HG03469 (cell line): Measurements from ENCODE around the gene BIN1.
A peak's percentile ranks its signal among the peaks of the same experiment; 100 is the strongest.

Experiments
- ATAC-seq: cut with Tn5 transposase; IDR thresholded peaks from one replicate; pipeline ENCODE4 v1.9.1; 2021; ENCODE audit warnings: mild to moderate bottlenecking, moderate library complexity, moderate number of reproducible peaks; ENCODE audit not compliant: unreplicated experiment

BIN1 gene

DNA sequence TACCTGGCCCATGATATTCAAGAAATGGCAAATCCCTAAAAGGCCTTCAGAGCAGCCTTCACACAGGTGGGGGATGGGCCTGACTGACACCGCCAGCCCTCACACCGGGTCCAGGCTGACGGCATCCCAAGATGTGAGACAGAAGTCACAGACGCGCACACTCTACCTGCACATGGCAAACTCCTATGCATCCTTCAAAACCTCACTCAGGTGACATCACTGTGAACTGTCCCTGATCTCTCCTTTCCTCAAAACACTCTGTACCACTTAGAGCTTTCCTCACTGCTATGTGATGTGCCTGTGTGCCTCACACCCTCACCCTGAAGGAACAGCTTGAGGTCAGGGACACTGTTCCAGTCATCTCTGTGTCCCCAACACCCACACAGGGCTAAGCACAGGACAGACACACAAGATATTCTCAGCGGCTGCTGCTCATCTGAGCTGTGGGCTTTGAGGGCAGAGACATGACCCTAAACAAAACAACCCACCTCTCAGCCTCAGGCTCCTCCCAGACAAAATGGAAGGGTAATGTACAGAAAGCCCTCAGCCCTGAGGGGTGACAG, 27.5 kb downstream of the BIN1 start:
- ATAC-seq = no peak

DNA sequence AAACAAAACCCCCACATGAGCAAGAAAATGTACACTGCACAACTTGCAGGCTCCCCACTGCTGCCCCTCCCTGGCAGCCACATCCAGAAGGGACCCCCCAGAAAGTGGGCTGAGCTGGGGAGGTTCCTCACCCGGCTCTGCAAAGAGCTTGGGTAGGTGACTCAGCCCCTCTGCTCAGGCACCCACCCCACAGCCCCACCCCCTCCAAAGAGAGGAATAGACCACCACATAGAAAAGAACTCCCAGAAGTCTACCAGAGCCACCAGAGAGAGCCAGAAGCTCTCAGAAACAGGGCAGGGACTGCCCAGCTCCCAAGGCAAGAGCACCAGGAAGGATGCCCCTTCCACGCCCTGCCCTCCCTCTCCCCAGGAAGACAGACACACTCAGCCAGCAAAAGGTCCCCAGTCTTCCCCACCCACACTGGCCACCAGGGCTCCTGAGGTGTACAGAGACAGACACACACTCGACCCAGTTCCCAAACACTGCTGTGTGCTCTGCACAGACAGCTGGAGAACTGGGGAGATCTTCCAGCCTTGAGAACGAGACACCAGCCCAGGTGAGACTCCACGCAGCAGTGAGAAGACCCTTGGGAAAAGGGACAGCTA, 28.2 kb downstream of the BIN1 start:
- ATAC-seq = no peak

DNA sequence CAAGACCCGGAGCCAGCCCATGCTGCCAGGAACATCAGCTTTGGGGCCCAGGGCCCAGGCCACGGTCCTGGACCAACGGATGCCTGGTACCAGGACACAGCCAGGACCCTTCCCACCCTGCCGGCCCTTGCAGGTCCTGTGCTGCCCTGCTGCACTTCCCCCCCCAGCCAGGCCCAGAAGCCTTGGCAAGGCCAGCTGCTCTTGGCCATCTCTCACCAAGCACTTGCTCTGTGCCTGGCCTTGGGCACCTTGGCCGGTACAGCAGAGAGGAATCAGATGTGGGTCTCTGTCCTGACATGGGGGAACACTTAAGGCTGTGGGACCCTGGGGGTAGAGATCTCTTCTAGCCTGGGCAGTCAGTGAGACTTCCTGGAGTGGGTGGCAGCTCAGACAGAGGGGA, 28.9 kb downstream of the BIN1 start:
- no peak for ATAC-seq

DNA sequence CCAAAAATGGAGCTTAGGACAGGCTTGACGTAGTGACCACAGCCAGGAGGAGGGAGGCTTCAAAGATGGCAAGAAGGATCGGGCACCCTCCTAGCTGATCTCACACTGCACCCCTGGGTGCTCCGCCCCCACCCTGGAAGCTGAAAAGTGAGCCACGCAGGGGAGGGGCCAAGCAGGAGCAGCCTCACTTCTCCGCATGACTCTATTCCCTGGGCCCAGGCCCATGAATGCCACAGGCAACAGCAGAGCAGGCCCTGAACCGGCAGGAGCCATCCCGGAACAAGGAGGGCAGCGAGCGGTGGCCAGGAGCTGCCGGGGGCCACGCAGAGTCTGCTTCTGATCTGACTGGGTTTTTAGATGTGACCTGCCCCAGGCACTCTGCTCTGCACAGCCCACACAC, 30.0 kb downstream of the BIN1 start:
- no peak for ATAC-seq

DNA sequence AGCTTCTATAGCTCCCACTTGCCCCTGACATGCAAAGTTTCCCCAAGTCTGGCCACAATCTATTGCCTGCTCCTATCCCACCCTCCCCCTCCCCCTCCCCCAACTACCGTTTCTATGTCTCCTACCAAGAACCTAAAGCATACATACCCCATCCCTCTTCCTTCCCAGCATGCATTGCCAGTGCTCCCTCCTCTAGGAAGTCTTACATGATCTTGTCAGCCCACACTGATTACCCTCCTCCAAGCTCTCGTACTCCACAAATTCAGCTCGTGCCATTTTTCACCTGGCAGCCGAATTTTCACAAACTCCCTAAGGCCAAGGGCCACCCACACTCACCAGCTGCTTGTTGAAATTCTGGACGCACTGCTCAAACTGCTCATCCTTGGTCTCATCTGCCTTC, 30.7 kb downstream of the BIN1 start:
- no peak for ATAC-seq

DNA sequence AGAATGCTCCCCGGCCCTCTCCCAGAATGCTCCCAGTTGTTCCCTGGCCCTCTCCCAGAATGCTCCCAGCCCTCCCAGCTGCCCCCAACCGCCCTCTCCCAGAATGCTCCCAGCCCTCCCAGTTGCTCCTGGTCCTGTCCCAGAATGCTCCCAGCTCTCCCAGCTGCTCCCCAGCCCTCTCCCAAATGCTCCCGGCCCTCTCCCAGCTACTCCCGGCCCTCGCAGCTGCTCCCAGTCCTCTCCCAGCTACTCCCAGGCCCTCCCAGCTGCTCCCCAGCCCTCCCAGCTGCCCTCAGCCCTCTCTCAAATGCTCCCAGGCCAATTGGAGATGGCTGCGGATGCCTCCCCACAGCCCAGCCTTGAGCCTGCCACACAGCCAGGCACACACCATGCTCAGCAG, 31.1 kb downstream of the BIN1 start:
- no peak for ATAC-seq

DNA sequence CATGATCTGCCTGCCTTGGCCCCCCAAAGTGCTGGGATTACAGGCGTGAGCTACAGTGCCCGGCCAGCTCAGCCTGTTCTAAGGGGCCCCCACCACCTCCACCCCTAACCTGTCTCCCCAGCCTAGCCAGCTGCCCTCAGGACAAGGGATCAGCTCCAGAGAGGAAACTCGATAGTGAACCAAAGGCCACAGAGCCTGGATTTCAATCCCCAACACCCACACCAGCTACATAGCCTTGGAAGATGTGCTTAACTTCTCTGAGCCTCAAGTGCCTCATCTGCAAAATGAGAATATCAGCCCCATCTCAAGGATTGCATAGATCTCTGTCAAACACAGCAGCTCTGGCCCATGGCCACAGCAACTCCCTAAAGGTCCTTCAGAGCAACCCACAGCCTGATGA, 32.0 kb downstream of the BIN1 start:
- no peak for ATAC-seq

DNA sequence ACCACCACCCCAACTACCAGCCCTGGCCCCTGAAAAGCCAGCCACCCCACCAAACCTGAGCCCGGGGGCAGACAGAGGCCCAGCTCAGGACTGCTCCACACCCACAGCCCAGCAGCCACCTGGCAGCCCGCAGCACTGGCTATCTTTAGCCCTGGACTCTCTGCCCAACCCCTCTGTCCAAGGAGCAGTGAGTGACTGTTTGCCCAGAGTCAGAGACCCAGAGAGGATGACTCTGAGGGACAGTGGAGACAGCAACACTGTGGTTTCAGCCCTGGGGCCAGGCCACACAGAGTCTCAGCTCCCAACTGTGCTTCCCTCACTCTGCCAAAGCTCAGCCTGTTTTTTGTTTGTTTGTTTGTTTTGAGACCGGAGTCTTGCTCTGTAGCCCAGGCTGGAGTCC, 32.6 kb downstream of the BIN1 start:
- no peak for ATAC-seq

DNA sequence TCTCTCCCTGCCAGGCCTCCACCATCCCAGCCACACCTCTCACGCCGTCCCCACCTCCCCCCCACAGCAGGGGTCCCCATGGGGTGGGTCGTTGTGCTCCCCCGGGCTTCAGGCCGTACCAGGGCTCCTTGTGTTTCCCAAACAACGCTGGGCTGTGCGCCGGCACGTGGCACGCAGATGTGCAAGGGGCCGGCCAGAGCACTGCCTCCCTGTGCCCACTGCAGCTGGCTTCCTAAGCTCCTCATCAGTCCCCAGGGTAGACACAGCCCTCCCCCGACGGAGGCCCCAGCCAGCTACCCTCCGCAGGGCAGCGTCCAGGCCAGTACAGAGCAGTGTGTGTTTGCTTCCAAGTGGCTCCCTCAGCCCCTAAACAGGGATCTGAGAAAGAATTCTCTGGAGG, 34.0 kb downstream of the BIN1 start:
- no peak for ATAC-seq

DNA sequence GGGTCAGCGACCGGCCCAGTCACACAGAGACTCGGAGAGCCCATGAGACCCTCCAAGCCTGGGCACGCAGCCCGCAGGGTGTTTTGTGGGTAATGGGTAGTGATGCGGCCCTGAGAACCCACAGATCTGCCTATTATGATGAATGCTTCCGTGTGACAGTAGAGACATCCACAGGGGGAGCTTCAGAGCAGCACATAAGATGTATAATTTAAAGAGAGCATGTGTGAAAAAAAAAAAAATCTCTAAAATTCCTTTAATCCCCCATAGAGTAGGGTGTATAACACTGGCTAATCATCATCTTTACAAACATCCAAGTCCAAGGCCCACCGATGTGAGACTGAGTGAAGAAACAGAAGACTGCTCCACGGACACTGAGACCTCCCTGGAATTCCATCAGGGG, 34.6 kb downstream of the BIN1 start:
- ATAC-seq = no peak

DNA sequence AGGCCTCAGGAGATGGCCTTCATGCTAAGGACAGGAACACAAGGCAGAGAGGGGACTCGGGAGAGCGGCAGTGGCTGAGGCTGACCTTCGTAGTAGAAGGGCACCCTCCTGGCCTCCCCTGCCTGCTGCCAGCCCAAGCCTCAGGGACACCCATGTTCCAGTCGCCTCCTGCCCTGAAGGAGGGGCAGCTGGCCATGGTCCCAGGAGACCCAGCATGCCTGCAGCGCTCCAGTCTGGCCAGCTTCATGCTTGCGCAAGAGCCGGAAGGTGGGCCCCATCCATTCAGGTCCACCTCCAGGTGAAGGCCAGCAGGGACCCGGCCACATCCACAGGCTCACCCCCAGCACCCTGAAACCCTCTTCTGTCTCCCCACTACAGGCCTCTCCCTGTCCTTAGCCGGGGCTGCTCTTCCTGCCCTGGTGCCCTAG, 35.0 kb downstream of the BIN1 start:
- ATAC-seq = no peak

DNA sequence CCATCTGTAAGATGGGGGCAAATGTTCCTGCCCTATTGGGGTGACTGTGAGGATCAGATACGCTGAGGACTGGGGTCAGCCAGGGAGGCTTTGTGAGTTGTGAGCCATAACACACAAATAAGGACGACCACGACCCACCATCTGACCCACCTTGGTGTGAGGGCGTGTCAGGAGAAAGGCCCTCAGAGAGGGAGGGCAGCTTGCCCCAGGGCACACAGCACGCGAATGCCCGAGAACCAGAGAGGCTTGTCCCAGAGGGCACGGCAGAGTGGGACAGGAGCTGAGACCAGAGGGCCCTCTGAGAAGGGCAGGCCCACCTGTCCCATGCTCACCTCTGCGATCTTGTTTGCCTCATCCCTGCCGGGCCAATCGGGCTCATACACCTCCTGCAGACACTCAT, 36.7 kb downstream of the BIN1 start:
- no peak for ATAC-seq

DNA sequence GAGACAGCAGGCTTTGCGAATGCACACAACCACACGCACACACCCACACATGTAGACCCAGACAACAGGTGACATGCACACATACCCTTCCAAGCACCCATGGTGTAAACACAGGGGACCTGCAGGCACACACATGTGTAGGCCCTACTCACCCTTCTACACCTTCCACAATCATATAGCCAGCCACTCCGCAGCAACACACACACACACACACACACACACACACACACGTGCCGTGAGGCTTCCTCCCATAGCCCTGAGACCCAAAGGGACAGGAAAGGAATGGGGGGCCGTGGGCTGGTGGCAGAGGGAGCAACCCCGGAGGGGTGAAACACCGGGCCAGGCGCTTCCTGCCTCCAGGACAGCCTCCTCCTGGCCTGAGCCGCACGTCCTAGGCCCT, 37.4 kb downstream of the BIN1 start:
- no peak for ATAC-seq

DNA sequence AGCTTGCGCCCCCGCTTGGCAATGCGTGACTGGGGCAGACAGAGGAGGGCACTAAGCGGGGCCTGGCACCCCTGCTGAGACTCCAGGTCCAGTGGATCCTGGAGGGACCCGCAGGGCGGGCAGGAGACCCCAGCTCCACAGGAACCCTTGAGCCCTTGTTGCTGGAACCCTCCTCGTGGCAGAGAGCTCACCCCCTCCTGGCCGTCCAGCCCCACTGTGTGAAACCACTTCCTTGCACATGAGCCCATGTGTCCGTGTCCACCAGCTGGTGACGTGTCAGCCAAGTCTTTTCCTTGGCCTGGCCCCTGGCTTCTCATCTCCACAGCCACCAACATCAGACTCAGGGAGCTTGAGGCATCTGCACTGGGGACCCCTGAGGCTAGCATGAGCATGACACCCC, 38.0 kb downstream of the BIN1 start:
- no peak for ATAC-seq

DNA sequence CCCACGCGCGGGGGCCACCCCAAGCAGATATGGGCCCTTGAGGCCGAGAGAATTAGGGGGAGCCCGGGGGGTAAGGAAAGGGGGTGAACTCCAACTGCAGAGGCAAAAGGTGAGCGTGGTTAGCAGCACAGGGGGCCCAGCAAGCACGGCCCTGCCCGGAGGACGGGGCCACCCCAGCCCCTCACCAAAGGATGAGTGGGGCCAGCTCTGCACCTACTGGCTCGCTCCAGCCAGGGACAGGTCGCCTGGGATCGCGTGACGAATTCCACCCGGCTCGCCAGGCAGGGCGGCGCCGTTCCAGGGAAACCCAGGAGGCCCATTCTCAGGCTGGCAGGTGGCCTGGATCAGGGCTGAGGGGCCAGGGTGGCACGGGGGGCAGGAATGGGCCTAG, 38.6 kb downstream of the BIN1 start:
- no peak for ATAC-seq

DNA sequence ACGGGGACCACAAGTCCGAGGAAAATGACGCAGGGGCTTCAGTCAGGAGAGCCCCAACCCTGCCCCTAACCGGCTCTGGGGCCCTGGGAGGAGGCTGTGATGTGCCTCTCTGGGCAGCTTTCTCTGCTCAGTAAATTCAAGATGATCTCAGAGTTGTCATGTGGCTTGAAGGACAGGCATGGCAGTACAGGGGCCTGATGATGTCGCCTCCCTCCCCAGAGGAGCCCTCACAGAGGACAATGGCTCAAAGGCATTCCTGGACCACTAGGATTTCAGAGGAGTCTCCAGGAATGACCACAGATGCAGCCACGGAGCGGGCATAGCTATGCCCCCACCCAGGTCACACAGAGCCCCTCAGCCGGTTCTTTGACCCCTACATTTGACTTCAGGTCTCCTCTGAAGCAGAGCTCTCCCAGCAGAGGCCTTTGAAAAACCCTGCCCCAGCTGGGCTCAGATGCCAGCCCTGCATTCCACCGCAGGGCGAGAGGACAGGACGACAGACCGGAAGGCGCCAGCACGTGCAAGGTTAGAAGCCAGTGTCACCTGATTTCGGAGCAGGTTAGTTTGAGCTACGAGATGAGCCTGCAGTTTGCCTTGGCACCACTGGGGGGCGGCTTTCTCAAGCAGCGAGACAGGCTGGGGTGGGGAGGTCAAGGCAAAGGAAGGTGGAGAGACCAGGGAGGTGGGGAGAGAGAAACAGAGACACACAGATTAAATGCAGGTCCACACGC, 39.2 kb downstream of the BIN1 start:
- ATAC-seq = no peak

DNA sequence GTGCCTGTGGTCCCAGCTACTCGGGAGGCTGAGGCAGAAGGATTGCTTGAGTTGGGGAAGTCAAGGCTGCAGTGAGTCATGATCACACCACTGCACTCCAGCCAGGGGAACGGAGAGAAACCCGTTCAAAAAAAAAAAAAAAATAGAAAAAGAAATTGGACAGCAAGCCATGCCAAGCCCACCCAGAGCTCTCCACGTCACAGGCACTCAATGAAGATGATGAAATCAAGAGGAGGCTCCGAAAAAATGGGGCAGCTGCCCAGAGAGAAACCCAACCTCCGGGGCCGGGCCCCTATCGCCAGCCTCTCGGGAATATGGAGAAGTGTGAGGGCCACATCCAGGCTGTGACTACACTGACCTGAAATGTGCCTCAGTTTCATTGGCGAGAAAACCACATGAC, 40.0 kb downstream of the BIN1 start:
- no peak for ATAC-seq

DNA sequence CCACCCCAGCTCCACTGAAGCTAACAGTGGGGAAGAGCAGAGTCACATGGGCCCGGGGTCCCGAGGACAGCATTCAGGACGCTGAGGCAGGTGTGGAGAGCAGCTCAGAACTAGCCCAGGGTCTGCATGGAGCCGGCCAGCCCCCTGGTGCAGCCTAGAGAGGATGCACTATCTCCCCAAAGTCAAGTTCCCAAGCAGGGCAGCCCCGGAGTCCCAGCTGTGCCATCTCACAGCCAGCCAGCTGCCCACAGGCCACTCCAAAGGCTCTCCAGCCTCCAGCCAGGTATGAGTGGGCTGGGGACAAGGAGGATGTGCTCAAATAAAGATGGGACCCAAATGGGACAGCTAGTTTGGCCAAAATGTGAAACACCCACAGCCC, 41.0 kb downstream of the BIN1 start:
- ATAC-seq = no peak

DNA sequence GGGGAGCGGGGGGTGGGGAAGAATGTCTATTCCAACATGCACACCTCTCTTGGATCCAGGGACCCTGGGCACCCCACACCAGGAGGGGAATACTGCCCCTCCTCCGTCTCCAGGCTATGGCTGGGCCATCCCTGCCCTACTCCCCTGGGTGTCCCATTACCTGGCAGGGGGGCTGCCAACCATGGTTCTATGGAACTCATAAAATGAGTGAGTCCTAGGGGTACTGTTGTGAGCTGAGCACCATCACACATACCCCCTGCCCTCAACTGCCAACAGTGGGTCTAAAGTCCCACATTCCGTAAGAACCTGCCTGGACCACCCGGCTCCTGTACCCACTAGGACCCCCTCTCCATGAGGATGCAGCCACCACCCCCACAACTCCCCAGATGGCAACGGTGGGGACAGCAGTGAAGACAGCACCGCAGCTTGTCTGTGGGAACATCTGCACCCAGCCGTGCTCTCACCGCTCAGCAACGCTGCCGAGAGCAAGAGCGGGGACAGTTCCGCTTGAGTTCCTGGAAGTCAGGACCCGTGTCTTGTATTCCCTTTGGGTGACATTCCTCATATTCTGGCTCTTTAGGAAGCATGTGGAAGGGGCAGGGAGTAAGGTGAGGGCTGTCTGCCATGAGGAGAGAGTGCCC, 41.5 kb downstream of the BIN1 start:
- no peak for ATAC-seq

DNA sequence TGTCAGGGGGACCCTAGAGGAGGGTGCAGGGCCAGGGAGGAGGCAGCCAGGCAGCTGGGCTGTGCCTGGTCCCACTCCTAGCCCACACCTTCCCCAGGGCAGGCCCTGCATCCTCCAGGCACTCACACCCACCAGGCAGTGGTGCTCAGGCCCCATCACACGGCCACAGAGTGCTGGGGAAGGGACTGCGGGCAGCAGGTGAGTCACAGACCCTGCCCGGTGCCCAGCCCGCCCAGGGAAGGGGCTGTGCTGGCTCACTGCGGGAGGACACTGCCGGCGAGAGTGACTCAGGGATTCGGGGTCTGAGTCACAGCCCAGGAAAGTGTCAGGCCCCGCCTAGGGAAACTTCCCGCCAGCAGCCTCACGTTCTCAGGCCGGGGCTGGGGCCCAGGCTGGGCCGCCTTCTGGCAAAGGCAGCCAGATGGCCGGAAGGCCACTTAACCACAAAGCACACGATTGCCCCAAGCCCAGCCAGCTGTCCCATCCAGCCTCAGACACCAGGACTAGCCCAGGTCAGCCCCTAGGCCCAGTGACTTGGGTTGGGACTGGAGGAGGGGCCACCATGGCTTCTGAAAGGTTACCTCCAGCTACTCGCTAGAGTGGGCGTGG, 42.2 kb downstream of the BIN1 start:
- peak; percentile 74 for ATAC-seq

DNA sequence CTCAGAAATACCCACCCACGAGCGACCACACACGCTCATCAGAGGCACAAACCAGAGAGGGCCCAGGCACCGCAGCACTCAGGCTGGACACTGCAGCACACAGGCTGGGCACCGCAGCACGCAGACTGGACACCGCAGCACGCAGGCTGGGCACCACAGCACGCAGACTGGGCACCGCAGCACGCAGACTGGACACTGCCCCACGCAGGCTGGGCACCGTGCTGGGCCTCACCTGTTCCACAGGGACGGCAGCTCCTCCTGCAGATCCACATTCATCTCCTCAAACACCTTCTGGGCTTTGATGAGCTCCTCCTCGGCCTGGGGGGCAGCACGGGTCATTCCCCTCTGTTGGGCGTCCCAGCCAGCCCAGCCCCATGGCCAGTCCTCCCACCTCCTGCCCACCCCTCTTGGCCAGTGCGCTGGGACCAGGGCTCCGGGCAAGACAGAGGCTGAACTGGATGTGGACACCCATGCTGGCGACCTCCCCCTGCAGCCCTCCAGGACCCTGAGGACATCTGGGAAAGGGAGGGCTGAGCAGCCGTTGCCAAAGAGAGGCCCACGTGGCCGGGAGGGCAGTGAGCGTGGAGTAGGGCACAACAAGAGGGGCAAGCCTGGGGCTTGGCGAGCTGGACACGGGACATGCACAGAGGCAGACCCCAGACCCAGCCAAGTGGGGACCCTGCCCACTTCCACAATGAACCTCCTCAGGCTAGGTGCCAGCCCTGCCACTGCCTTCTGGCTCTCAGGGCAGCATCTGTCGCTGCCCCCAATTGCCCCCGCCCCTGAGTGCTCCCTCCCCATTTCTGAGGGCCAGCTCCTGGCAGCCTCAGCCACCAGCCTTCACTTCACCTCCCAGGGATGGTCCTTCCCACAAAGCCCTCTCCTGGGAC, 43.0 kb downstream of the BIN1 start:
- no peak for ATAC-seq
